ENCODE results near the gene TBP.
A peak's percentile ranks its signal among the peaks of the same experiment; 100 is the strongest.
"Not testable (repeated sequence)": the region's sequence is repeated elsewhere in the genome, so short reads cannot be mapped to it uniquely, and the experiment has no call there.

The TBP gene

DNA sequence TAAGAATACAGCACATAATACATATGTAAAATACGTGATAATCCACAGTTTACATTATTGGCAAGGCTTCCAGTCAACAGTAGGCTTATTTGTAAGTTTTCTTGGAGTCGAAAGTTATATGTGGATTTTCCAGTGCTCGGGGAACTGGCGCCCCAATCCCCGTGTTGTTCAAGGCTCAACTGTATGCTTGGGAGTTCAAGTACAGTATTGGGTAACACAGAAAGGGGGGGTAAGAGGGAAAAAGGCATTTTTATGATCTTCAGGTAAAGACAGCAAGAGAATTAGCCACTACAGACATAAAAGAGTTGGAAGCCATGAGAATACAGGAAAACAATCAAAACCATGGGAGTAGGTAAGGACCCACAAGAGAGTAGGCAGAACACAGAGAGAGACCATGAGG, 17.5 kb upstream of the TBP start:
- DNase-seq = no peak

DNA sequence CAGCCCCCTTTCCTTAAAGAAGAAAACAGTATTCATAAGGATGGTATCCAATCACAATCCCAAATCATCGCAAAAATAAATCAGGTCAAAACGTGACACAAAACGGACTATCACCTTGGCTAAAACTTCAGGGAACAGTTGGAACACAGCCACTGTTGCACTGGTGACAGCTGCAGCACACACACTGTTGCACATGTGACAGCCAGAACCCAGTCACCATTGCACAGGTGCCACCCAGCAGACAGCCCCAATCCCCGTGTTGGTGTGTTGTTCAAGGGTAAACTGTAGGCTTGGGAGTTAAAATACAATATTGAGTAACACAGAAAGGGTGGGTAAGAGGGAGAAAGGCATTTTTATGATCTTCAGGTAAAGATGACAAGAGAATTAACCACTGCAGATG, 16.8 kb upstream of the TBP start:
- DNase-seq = no peak

DNA sequence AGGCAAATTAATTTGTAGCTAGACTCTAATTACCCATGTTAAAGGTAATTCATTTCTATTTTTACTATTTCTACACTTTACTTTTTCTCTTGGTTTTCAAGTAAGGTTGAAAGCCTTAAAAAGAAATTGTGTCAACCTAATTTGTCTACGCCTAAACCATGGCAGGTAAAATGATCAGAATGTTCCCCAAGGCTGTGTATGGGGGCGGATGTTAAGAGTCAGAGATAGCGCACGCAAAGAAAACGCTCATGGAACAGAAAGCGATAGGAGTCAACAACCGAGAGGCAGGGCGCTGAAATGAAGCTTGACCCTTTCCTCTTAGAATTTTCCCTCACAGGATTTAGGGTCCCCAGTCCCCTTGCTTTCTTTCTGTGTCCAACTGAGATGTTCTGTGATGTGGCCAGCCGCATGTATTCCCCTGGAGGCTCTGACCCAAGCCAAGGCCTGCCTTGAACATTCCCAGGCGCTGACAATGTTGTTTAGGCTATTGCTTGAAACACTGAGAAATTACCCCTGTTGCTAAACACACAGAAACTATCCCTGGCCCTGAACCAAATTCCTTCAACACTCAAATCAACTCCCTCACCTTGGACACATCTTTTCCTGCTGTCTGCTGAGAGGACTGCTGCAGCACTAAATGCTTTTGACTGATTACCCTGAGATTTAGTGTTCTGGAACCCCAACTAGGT, 12.0 kb upstream of the TBP start:
- no peak for DNase-seq

DNA sequence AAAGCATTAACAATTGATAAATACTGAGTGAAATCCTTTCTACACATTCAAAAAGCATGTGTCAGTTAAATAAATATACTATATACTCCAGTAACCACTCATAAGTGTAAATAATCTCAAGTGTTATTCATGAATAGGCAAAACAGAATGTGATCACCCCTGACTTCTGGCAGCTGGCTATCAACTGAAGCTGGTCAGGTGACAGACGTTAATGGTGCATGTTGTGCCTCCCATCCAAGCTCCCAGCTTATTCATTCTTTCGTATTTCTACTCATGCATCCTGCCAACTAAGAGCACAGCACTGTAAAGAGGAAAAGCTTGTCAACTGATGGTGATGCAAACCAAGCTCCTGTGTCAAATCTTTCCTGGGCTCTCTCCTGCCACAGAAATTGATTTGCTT, 8.8 kb upstream of the TBP start:
- peak; percentile 64 for DNase-seq

DNA sequence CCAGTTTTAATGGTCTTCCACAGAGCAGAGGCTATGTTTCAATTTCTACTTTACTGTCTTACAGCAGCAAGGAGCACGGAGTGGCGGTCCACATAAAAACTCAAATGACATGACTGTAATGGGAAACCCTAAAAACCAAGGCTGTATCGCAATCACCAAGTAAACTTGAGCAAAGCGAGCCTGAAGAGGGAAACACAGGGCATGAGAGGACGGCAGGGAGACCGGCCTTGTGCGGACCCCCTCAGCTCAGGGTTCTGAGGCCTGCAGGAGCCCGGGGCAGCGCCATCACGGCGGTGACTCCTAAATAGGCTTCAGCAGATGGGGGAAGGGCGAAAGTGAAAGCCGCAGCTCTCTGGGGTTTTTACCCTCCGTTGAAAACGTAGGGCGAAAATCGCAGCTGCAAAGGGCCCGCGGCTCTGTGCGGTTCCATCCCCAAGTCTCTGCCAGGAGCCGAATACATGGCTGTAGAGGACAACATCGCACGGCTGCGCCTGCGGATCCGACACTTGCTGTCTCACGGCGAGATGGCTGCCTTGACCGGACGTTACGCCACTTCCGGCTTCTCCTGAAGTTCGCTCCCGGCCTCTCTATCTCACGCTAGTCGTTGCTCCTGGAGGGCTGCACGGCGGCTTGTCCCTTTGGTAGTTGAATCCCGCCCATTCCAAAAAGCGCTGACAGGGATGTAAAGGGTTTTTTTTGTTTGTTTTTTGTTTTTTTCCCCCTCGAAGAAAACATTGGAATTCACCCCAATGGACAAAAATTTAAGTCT, 1.2 kb upstream of the TBP start, which contains the start of gene PSMB1:
Gene PSMB1, minus strand, starts transcription at position 543 of the 769 bp plus-strand sequence. Its CDS starts 65 bp downstream, at position 478.
- peak; percentile 98 for DNase-seq

DNA sequence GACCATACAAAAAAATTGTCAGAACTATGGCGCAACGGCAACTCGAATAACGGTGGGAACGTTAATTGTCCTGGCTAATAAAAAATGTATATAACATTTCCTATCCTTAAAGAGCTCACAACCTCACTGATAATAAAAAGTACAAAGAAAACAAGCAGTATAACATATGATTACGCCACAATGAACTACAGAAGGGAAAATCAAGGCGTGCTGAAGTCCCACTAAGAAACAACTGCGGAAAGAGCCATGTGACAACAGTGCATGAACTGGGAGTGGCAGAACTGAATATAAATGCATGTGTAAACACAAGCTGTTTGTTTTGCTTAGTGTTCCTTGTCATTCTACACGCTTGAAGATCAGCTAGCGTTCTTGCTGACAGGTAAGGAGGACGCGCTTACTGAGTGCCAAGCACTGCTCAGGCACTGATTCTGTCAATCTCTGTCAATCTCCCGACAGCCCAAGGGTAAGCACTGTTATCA, 596 bp upstream of the TBP start:
- peak; percentile 54 for DNase-seq

DNA sequence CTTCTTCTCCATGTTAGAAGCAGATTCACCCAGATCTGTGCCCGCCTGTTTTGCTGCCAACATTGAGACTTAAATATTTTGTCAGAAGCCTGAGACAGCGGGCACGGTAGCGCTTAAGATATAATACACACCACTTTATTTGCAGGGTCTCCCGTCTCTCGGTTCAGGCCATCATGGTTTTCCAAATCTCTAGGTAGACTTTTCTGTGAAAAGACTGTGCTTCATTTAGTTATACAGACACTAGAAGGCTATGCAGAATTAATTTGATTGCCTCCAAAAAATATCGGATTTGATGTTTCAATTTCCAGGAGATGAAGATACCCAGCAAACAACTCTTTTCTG, 598 bp downstream of the TBP start:
- DNase-seq = no peak

DNA sequence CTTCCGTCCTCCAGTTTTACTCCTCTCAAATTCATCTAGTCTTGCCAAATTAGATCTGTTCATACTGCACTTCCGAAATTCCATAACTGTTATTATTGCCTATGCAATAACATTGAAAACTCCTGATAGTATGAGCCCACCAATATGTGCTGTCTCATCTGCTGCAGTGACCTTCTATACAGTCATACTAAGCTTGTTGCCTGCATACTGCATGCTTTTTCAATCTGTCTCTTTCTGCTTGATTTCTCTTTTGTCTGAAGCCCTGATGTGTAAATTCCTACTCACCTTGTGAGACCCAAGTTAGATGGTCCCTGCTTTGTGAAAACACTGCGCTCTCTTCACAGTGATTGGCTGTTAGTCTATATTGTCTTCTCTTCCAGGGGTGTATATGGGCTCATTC, 1.1 kb downstream of the TBP start:
- DNase-seq = no peak

DNA sequence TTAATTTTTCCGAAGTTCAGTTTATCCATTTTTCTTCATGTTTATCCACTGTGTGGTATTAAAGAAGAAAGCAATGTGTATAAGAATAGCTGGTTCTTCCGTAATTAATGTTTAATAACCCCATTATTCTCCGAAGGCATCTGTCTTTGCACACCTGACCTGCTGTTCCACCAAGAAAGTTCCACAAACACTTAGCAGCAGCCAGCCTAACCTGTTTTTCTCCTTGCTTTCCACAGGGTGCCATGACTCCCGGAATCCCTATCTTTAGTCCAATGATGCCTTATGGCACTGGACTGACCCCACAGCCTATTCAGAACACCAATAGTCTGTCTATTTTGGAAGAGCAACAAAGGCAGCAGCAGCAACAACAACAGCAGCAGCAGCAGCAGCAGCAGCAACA, 7.4 kb downstream of the TBP start:
- no peak for DNase-seq

DNA sequence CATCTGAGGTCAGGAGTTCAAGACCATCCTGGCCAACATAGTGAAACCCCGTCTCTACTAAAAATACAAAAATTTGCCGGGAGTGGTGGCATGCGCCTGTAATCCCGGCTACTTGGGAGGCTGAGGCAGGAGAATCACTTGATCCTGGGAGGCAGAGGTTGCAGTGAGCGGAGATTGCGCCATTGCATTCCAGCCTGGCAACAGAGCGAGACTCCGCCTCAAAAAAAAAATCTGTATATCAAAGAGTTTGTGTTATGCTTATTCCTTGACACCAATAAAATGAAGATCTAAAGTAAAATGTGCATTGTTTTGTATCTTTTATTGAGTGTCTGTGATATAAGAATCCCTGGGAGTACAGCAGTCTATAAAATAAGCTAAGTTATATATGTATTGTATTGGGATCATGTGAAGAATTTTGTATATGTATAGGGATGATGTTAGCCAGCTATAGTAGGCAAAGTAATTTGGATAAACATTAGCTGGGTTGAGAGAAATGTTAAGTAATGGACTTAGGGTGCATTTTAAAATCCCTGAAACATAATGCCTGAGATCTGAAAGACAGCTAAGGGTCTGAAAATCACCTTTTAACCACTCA, 10.9 kb downstream of the TBP start:
- DNase-seq = no peak

DNA sequence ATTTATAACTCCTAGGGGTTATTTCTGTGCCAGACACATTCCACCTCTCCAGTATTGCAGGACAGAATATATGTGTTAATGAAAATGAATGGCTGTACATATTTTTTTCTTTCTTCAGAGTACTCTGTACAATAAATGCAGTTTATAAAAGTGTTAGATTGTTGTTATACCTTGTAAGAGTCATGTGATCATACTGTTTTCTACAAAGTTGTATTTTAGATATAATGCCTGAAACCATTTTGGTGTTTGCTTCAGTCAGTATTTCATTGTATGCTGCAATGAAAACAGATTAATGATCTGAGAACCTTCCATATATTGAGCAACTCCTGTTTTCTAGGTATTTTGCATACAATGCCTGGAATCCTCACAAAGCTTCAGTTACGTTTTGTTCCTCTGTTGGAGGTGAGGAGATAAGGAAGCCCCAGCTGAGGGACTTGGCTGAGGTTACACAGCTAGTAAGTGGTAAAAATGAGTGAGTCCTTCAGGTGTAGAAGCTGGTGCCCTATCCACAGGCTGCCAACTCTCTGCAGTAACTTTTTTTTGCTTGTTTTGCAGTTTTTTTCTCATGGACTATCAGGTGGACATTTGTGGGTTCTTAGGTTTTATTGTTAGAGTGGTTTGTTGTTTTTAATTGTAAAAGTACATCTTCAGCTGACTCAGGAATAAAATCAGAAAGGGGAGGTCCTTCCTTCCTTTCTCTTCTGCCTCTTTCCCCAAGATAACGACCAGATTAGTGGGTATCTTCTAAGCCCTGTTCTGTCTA, 18.7 kb downstream of the TBP start:
- no peak for DNase-seq

DNA sequence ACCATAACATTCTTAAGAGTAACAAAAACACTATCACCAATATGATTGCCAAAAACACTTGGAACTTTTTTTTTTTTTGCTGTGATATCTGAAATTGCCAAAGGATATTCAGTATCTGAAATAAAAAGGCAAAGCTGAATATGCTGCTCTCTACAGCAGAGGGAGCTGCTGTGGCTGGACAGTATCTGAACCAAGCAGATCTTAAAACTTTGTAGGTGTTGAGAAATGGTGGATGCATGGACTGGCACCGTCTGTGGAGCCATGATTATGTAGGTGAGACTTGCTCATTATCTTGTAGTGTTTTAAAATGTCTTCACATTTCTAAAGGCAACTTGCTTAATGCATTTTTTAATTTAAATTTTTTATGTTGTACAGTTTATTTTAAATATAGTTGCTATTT, 21.1 kb downstream of the TBP start:
- no peak for DNase-seq

DNA sequence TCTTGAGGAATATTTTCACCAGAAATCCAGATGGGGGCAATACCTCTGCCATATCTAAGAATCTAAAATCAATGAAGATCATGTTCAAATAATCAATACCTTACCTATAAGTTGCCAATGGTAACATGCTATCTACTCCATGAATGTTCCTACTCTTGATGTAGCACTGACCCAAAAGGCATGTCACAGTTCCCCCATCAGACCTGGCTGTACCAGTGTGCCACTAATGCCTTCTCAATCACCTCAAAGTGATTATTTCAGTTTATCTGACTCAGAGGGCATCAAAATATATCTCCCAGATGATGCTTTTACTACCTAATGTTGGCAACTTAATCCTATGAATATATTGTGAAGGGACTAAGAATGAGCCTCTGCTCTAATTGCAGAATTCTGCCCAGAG, 24.7 kb downstream of the TBP start:
- DNase-seq = no peak

DNA sequence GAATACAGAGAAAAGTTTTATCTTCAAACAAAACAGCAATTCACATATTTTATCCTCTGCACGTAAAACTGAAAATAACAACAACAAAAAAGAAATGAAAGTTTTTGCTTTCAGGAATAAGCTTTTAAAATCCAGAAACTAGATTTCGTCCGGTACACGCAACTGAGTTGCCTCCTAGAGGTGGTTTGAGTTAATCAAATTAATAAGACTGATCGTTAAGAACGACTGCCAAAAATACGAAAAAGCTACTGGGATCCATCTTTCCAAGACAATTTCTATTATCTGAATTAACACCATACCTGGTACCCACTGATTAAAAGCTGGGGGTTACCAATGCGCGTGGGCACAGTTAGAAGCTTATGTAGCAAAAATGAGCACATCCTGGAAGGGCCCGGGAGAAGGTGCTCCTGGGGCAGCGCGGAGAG, 29.6 kb downstream of the TBP start:
- DNase-seq = no peak

DNA sequence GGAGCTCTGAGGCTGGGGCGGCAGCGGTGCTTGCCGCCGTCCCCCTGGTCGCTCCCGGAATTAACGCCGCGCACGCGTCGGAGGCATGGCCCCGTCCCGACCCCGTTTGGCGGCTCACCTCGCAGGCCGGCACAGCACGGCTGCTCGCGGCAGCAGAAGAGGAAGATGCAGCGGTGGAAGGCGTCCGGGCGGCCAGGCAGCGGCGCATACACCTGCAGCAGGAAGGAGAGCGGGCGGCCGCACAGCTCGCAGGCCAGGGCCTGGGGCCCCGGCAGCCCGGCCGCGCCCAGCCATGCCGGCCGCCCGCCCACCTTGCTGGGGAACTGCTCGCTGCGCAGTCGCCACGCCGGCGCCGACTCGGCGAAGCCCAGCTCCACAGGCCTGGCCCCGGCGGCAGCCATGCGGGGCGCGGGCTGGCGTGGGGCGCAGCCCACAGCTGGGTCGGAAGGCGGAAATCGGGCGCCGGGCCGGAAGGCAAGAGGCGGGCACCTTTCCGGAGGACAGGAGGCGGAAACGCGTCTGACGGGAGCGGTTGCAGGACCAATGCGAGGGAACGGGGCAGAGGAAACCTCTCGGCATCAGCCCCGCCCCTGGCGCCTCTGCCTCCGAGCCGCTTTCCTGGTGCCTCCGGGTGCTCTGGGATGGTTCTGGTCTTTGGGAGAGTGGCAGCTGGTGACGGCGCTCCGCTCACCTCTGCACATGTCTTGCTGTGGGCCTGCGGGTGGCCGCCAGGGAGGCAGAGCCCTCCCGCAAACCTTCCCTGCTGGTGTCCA, 30.2 kb downstream of the TBP start, which contains the start of gene PDCD2:
Gene PDCD2, minus strand, starts transcription at position 457 of the 773 bp plus-strand sequence. Its CDS starts 56 bp downstream, at position 401.
- DNase-seq = peak; percentile 96

DNA sequence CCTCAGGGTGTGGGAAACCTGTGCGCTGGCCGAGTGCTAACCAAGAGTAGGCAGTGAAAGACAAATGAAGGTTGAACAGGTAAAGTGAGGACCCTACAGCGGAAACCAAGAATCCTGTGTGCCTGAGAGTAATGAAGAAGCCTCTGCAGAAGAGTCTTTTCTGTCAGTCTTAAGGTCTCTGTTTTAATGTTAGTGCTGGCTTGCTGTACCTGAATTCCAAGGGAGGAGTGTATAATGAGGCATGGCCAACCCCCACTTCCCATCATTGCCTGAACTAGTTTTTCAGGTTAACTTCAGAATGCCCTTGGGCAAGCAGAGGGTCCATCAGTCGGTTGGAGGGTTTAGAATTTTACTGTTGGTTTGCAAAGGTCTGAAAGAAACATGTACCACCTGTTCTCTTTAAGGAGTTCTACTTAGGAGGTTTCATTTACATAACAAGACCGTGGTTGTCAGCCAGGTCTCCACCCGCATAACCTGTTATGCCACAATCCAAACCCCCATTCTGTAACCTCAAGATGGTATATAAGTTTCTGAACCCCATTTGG, 30.9 kb downstream of the TBP start:
- DNase-seq = no peak

DNA sequence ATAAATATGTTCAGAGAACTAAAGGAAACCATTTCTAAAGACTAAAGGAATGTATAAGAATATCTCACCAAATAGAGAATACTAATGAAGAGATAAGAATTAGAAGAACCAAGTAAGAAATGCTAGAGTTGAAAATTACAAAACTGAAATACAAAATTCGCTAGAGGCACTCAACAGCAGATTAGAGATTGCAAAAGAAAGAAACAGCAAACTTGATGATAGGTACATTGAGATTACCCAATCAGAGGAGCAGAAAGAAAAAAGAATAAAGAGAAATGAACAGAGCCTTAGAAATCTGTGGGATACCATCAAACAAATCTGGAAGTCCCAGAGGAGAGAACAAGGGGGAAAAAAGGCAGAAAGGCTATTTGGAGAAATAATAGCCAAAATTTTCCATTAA, 36.6 kb downstream of the TBP start:
- no peak for DNase-seq

DNA sequence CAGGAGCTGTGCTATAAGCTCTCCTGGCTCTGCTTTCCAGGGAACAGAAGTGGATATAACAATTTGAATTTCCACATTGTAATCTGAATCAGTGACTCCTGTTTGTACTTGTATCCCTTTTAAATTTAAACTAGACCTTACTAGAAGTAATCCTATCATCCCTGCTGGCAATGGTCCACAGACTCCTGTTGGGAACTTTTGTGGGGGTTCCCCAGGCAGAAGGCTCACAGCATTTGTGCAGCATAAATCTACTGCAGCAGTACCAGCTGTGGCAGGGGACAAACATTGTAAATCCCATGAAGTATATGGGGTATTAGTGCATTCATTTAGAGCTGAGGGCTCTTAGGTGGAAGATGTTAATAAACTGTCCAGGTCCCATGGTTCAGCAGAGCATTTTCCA, 42.3 kb downstream of the TBP start:
- no peak for DNase-seq

DNA sequence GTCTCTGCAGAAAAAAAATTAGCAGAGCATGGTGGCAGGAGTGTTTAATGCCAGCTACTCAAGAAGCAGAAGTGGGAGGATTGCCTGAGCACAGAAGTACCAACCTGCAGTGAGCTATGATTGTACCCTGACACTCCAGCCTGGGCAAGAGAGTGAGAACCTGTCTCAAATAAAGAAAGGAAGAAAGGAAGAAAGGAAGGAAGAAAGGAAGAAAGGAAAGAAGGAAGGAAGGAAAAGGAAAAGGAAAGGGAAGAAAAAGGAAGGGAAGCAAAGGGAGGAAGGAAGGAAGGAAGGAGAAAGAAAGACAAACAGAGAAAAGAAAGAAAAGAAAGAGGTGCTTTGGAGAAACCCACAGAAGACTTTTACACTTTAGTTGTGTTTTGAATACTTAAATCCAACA, 43.1 kb downstream of the TBP start:
- DNase-seq = no peak

DNA sequence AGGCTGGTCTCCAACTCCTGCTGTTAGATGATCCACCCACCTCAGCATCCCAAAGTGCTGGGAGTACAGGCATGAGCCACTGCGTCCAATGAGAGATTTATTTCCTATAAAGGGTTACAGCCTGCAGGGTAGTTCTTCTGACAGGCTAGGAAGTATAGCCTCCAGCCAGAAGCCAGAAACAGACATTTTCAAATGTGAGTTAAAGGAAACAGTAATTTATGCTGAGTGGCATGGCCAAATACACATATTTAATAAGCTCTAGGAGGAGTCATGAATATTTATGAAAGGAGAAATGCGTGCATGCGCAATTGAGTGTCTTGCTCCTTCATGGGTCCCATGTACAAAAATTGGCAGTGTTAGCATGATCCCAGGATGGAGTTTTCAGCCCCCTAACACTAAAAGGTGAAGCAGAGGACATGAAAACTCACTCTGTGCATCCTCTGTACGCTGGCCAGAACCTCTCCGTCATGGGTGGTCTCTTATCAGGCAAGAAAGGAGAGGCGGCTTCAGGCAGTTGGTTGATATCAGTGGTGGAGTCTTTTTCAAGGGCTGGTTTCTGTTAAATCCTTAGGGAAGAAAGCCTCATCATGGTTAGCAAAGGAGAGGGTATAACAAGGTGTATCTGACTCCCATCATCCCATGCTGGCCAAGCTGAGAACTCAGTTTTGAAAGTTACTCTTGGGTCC, 51.5 kb downstream of the TBP start:
- DNase-seq = no peak

DNA sequence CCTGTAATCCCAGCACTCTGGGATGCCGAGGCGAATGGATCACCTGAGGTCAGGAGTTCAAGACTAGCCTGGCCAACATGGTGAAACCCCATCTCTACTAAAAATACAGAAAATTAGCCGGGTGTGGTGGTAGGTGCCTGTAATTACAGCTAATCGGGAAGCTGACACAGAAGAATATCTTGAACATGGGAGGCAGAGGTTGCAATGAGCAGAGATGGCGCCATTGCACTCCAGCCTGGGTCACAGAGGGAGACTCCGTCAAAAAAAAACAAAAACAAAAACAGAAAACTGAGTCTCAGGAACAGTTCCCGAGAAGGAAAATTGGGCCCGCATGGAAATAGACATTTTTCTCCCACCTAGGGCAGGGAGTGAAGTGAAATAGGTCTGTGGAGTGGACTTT, 55.1 kb downstream of the TBP start:
- DNase-seq = not testable (repeated sequence)
